Subcutaneous adipose tissue (tissue), 4 donors: ENCODE results near the gene IFNGR2. TPM values are rescaled to one million over a fixed set of nuclear protein-coding genes. Genes with fewer than 3 reads are reported as not detected.

Source experiments
- total RNA-seq, 4 donors: library from RNA; depleted of rRNA; stranded (reverse); fragments of >200 nt; gene quantifications; one replicate each; pipeline ENCODE4 v1.1.0, GENCODE V29; 2016
- TF ChIP-seq, protein P1 (sequence below): fragments of 450-650 bp; IDR thresholded peaks from one replicate; pipeline ENCODE4 v1.5.1; 2016; ENCODE audit warnings: low read depth, mild to moderate bottlenecking, control low read depth, antibody characterized with exemption, moderate library complexity

IFNGR2 gene
- total RNA-seq, 4 donors from 2014 or later = 64.2 to 208 (median 106) TPM

DNA sequence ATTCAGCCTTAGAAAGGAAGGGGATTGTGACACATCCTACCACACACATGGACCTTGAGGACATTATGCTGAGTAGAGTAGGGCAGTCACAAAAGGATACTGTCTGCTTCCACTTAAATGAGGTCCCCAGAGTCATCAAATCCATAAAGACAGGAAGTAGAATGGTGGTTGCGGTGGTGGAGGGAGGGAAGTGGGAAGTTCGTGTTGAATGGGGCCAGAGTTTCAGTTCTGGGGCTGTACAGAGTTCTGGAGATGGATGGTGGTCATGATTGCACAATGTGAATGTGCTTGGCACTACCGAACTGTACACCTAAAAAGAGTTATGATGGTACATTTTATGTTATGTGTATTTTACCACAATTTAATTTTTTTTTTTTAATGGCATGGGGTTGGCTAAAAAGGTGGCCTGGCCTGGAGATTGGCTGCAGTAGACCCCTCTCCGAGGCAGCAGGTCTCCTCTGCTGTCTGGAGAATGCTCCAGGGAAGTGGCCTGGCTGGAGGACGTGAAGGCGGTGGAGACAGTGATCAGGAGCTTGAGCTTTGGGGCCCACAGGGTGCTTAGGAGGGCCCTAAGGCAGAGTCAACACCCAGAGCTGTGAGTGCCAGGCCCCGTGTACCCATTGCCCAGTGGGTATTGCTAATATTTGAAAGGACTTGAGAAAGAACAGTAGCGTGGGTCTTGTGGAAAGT lies 30.4 kb downstream of the IFNGR2 start:
- TF ChIP-seq, protein P1, sequence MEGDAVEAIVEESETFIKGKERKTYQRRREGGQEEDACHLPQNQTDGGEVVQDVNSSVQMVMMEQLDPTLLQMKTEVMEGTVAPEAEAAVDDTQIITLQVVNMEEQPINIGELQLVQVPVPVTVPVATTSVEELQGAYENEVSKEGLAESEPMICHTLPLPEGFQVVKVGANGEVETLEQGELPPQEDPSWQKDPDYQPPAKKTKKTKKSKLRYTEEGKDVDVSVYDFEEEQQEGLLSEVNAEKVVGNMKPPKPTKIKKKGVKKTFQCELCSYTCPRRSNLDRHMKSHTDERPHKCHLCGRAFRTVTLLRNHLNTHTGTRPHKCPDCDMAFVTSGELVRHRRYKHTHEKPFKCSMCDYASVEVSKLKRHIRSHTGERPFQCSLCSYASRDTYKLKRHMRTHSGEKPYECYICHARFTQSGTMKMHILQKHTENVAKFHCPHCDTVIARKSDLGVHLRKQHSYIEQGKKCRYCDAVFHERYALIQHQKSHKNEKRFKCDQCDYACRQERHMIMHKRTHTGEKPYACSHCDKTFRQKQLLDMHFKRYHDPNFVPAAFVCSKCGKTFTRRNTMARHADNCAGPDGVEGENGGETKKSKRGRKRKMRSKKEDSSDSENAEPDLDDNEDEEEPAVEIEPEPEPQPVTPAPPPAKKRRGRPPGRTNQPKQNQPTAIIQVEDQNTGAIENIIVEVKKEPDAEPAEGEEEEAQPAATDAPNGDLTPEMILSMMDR = no peak

DNA sequence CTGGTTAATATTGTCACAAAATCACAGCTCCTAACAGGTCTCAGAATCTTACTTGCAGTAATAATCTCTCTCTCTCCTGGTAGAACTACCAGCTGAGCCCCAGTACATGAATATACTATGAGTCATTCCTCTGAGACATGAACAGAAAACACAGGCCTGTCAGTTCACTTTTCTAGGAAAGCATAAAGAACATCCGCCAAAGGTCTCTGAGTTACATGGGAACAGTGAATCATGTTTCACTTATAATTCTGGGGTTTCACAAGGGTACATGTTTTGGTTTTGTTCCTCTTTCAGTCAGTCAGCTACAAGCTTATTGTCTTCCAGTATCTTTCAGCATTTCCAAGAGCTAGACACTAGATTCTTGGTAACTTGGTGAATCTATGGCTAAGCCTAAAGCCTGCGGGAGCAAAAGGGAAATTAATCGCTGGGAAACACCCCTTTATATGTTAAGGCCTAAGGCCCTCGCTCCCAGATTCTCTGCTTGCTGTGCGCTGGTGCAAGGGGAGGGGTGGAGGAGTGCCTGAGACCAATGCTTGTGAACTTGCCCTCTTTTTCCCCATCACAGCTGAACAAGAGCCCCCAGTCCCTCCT lies 31.7 kb downstream of the IFNGR2 start:
- TF ChIP-seq, protein P1 = no peak

DNA sequence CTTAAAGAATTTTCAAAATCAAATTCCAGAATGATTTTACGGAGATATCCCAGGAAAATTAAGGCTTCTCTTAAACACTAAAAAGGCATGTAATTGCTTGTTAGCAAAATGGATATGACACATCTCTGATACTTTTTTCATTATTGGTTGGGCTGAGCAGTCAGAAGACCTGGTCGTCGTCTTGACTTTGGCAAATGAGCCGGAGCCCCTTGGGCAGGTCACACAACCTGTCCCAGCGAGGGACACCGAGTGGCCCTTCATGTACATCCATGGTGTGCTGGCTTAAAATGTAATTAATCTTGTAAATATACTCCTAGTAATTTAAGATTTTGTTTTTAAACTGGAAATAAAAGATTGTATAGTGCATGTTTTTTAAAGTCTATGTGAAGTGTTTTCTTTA lies 33.9 kb downstream of the IFNGR2 start:
- TF ChIP-seq, protein P1 = no peak

DNA sequence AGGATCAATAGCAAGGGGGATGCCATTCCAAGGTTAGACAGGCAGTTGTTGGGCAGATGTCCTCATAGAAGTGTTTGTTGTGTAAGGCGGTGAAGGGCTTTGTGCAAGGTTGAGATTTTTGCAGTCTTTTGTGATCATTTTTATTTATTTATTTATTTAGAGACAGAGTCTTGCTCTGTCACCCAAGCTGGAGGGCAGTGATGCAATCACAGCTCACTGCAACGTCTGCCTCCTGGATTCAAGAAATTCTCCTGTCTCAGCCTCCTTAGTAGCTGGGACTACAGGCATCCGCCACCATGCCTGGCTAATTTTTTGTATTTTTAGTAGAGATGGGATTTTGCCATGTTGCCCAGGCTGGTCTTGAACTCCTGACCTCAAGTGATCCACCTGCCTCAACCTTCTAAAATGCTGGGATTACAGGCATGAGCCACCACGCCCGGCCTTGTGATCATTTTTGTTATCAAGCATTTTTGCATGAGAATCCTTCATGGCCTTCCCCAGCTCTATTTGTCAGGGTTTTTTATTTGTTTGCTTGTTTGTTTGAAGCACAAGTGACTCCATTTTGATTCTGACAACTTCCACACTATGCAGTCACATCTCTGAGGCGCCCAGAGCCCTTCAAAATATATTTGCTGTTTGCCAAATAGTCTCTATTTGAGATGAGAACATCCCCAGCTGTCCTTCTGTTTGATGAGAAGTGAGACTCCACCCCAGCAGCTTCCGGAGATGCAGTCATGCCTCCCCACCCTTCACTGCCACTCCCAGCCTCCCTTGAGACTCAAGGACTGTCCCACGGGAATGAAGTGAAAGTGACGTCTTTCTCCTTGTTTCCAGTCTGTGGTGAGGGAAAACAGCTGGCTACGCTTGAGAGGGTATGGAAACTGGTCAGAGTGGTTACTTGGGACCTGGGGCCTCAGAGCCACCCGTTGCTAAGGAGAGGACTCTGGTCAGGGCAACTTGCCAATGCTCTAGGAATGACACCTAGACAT lies 38.6 kb downstream of the IFNGR2 start:
- TF ChIP-seq, protein P1 = no peak

DNA sequence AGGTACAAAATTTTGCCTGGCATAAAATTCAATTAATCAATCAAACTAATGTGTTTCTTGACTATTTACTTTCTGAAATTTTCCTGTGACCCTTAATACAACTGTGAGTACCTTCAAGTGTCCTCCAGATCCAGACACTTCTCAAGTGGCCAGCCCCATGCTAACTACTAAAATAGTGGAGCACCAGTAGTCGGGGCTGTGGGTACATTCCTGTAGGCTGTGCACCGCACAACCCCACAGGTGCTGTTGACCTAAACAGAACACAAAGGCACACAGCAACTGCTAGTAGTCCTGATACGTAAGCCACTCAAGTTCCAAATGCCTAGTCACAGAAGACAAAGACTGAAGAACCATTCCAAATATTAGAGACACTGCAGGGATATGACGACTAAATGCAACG lies 40.0 kb downstream of the IFNGR2 start:
- TF ChIP-seq, protein P1 = no peak

DNA sequence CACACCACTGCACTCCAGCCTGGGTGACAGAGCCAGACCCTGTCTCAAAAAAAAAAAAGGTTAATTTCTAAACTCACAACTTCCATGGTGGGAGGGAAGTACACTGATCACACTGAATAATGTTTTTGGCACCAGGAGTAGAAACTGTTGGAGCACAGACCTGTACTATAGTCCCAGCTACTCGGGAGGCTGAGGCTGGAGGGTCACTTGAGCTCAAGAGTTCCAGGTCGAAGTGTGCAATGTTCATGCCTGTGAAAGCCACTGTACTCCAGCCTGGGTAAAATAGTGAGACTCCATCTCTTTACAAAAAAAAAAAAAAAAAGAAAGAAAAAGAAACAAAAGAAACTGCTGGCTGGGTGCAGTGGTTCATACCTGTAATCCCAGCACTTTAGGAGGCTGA lies 41.3 kb downstream of the IFNGR2 start:
- TF ChIP-seq, protein P1 = no peak

DNA sequence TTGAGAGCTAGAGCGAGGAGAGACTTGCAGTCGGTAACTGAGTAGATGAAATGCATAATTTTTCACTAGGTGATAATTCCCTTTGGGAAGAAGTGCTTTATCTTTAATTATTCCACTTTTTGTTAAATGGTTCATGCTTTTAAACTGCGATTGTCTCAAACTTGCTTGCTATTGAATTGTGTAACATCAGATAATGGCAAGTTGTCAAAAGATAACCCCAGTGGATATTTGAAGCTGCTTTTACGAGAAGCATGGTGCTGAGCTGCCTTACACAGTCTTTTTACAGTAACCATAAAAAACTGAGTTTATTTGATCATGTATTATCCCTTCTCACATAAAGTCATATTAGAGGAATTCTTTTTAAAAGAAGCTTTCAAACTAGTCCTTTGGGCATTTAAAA lies 46.4 kb downstream of the IFNGR2 start:
- TF ChIP-seq, protein P1 = no peak
